ENCODE measurements around the gene GZMA.
"Not testable (repeated sequence)": the region's sequence is repeated elsewhere in the genome, so short reads cannot be mapped to it uniquely, and the experiment has no call there.

DNA sequence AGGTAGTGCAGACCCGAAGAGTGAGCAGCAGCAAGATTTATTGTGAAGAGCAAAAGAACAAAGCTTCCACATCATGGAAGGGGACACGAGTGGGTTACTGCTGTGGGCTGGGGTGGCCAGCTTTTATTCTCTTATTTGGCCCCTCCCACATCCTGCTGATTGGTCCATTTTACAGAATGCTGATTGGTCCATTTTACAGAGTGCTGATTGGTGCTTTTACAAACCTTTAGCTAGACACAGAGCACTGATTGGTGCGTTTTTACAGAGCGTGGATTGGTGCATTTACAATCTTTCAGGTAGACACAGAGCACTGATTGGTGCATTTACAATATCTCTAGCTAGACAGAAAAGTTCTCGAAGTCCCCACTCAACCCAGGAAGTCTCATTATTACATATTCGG is 11.4 kb upstream of the GZMA start:
- TF ChIP-seq, protein P1, sequence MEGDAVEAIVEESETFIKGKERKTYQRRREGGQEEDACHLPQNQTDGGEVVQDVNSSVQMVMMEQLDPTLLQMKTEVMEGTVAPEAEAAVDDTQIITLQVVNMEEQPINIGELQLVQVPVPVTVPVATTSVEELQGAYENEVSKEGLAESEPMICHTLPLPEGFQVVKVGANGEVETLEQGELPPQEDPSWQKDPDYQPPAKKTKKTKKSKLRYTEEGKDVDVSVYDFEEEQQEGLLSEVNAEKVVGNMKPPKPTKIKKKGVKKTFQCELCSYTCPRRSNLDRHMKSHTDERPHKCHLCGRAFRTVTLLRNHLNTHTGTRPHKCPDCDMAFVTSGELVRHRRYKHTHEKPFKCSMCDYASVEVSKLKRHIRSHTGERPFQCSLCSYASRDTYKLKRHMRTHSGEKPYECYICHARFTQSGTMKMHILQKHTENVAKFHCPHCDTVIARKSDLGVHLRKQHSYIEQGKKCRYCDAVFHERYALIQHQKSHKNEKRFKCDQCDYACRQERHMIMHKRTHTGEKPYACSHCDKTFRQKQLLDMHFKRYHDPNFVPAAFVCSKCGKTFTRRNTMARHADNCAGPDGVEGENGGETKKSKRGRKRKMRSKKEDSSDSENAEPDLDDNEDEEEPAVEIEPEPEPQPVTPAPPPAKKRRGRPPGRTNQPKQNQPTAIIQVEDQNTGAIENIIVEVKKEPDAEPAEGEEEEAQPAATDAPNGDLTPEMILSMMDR (IDR thresholded peaks at IDR 0.05) = not testable (repeated sequence)
- TF ChIP-seq POLR2AphosphoS5, EP300, POLR2A (IDR thresholded peaks at IDR 0.05): not testable (repeated sequence)
